Upper lobe of left lung (tissue), 6 donors: ENCODE measurements around the gene SRP54. TPM values are rescaled to one million over a fixed set of nuclear protein-coding genes. Genes with fewer than 3 reads are reported as not detected.
A peak's percentile ranks its signal among the peaks of the same experiment; 100 is the strongest.

Source experiments
- ATAC-seq, 2 donors: fragments of 200-7000 bp; cut with Tn5 transposase; one replicate each; pipeline ENCODE4 v1.9.1; 2022; ENCODE audit warnings: mild to moderate bottlenecking in 2 of 2, moderate library complexity in 2 of 2; ENCODE audit not compliant: low FRiP score in 2 of 2
- DNase-seq, 2 donors: peaks; one replicate each; pipeline ENCODE4 v3.0.0-alpha.2; 2019 to 2020
- H3K27ac ChIP-seq, 4 donors: fragments of 200-600 bp; sonication (generic); one replicate each; pipeline ENCODE4 v1.5.1; 2016 to 2019
- H3K27me3 ChIP-seq, 4 donors: fragments of 200-600 bp; sonication (generic); one replicate each; pipeline ENCODE4 v1.5.1; 2017 to 2019
- H3K36me3 ChIP-seq, 4 donors: fragments of 200-600 bp; sonication (generic); one replicate each; pipeline ENCODE4 v1.5.1; 2016 to 2019
- H3K4me1 ChIP-seq, 4 donors: fragments of 200-600 bp; sonication (generic); one replicate each; pipeline ENCODE4 v1.5.1; 2018 to 2019
- H3K4me3 ChIP-seq, 4 donors: fragments of 200-600 bp; sonication (generic); one replicate each; pipeline ENCODE4 v1.5.1; 2017 to 2019; ENCODE audit warnings: mild to moderate bottlenecking in 2 of 4, moderate library complexity in 1 of 4
- H3K9me3 ChIP-seq, 4 donors: fragments of 200-600 bp; sonication (generic); one replicate each; pipeline ENCODE4 v1.5.1; 2018 to 2019
- CTCF ChIP-seq, 6 experiments: fragments of 450-650 bp in 4 of 6; fragments of 200-600 bp in 2 of 6; sonication (generic) in 2 of 6; IDR thresholded peaks; one replicate each; pipeline ENCODE4 v1.5.1; 2016 to 2019; ENCODE audit warnings: antibody characterized with exemption in 6 of 6
- EP300 ChIP-seq, 4 donors: sonication (generic); formaldehyde crosslinking; IDR thresholded peaks; one replicate each; pipeline ENCODE4 v1.5.1; 2017; ENCODE audit warnings: antibody characterized with exemption in 4 of 4, control low read depth in 2 of 4
- POLR2A ChIP-seq, 4 donors: fragments of 450-650 bp; IDR thresholded peaks; one replicate each; pipeline ENCODE4 v1.5.1; 2016 to 2017; ENCODE audit warnings: antibody characterized with exemption in 4 of 4, mild to moderate bottlenecking in 2 of 4
- POLR2AphosphoS5 ChIP-seq, 2 donors: sonication (generic); formaldehyde crosslinking; IDR thresholded peaks; one replicate each; pipeline ENCODE4 v1.5.1; 2017; ENCODE audit warnings: antibody characterized with exemption in 2 of 2
- WGBS, 2 donors: methylation state at CpG; one replicate each; pipeline ENCODE4 v1.1.5; 2017 to 2018; 5-methylcytosine and 5-hydroxymethylcytosine counted together
- total RNA-seq, 6 donors: library from RNA; depleted of rRNA in 4 of 6; stranded (reverse); fragments of >200 nt in 4 of 6; gene quantifications; one replicate each; pipeline versions ENCODE4 v1.1.0 to v1.2.1, GENCODE V29; 2016 to 2021
- donor health status: DM: no; HTN: no; CAD: no; lungs with moderate emphysema.
- donor health status: DM: no; HTN: yes; CAD: no; lungs with severe emphysema.

SRP54 gene
- total RNA-seq, 6 donors from 2014 or later: 19.0 to 99.1 (median 45.9) TPM

- Histone ChIP-seq H3K9me3 (no peaks in the 10 kb centered on the region), H3K4me1 (no peaks in the 10 kb centered on the region), H3K27me3 (no peaks in the 10 kb centered on the region), H3K27ac (no peak overlapping the region), H3K4me3 (no peak overlapping the region), H3K36me3 (peaks cover 0 to 29% (median 2%) of the 10 kb centered on the region in 4 donors)
- no peak for DNase-seq
- TF ChIP-seq CTCF (IDR thresholded peaks at IDR 0.05): no peak
- no peak for TF ChIP-seq POLR2AphosphoS5 (IDR thresholded peaks at IDR 0.05)
- 94 to 96% methylated on average over 5 of the region's 5 CpGs for WGBS, 2 donors
- ATAC-seq: no peak
Observed at GRCh38 chr14:34971801-34972200, 11.0 kb upstream of the SRP54 start.

- H3K36me3 ChIP-seq: no peaks in the 10 kb centered on the region
- TF ChIP-seq POLR2A (IDR thresholded peaks at IDR 0.05) (no peak), EP300 (IDR thresholded peaks at IDR 0.05) (no peak), POLR2AphosphoS5 (IDR thresholded peaks at IDR 0.05) (no peak), CTCF (IDR thresholded peaks at IDR 0.05) (no peak)
- no peak overlapping the region for H3K4me3 ChIP-seq
- WGBS, 2 donors: 67 to 91% methylated on average over 5 of the region's 5 CpGs
- peaks cover 9 to 20% (median 10%) of the 10 kb centered on the region in 4 donors for H3K4me1 ChIP-seq
- no peak overlapping the region for H3K27ac ChIP-seq
- DNase-seq (no peak), ATAC-seq (no peak)
- H3K27me3 ChIP-seq: no peaks in the 10 kb centered on the region
- no peaks in the 10 kb centered on the region for H3K9me3 ChIP-seq
Observed at GRCh38 chr14:34978444-34978843, 4.3 kb upstream of the SRP54 start.

- Histone ChIP-seq H3K36me3 (no peaks in the 10 kb centered on the region), H3K9me3 (no peaks in the 10 kb centered on the region), H3K4me1 (peaks cover 28 to 40% (median 29%) of the 10 kb centered on the region in 4 donors), H3K4me3 (peak overlapping the region in 3 of 4 donors; percentile 72 to 84 (median 82)), H3K27me3 (no peaks in the 10 kb centered on the region), H3K27ac (peak overlapping the region; percentile 95 to 99 (median 97))
- DNase-seq (no peak), ATAC-seq (no peak)
- no peak for TF ChIP-seq EP300 (IDR thresholded peaks at IDR 0.05)
- WGBS, 2 donors: 96% methylated on average over 11 of the region's 11 CpGs
Observed at GRCh38 chr14:34980337-34980900, 2.4 kb upstream of the SRP54 start.

GRCh38 chr14:34981743-34982420 is 910 bp upstream of the SRP54 start:
- TF ChIP-seq POLR2AphosphoS5 (IDR thresholded peaks at IDR 0.05): no peak
- no peak for TF ChIP-seq POLR2A (IDR thresholded peaks at IDR 0.05)
- peak in 1 of 6 experiments; percentile 25 for TF ChIP-seq CTCF (IDR thresholded peaks at IDR 0.05)
- Histone ChIP-seq H3K27ac (peak overlapping the region; percentile 95 to 99 (median 97)), H3K9me3 (no peaks in the 10 kb centered on the region), H3K4me3 (peak overlapping the region; percentile 41 to 84 (median 77)), H3K36me3 (no peaks in the 10 kb centered on the region), H3K27me3 (no peaks in the 10 kb centered on the region), H3K4me1 (peaks cover 32 to 46% (median 34%) of the 10 kb centered on the region in 4 donors)
- WGBS, 2 donors: 0% methylated on average over 13 to 17 of the region's 17 CpGs
- ATAC-seq (peak; percentile 28 to 52), DNase-seq (peak in 1 of 2 donors; percentile 29)

GRCh38 chr14:34983148-34983760 is 462 bp downstream of the SRP54 start:
- 0 to 2% methylated on average over 14 to 27 of the region's 28 CpGs for WGBS, 2 donors

More at GRCh38 chr14:34983148-34983760, 462 bp downstream of the SRP54 start:
- TF ChIP-seq CTCF (IDR thresholded peaks at IDR 0.05): no peak
- TF ChIP-seq POLR2A (IDR thresholded peaks at IDR 0.05): no peak
- no peak for TF ChIP-seq POLR2AphosphoS5 (IDR thresholded peaks at IDR 0.05)
- TF ChIP-seq EP300 (IDR thresholded peaks at IDR 0.05): no peak
- H3K4me3 ChIP-seq: peak overlapping the region; percentile 72 to 94 (median 83)
- peak; percentile 47 to 50 for ATAC-seq
- peak overlapping the region; percentile 95 to 99 (median 97) for H3K27ac ChIP-seq
- H3K36me3 ChIP-seq: no peaks in the 10 kb centered on the region
- no peaks in the 10 kb centered on the region for H3K9me3 ChIP-seq
- H3K27me3 ChIP-seq: no peaks in the 10 kb centered on the region
- peaks cover 32 to 47% (median 35%) of the 10 kb centered on the region in 4 donors for H3K4me1 ChIP-seq
- DNase-seq: peak in 1 of 2 donors; percentile 82
